Sigmoid colon (tissue), 7 donors: ENCODE measurements around the gene CALML6. TPM values are rescaled to one million over a fixed set of nuclear protein-coding genes. Genes with fewer than 3 reads are reported as not detected.

Source experiments
- DNase-seq: peaks from one replicate; pipeline ENCODE4 v3.0.0-alpha.2; 2019
- H3K27ac ChIP-seq, 4 donors: fragments of 200-600 bp; sonication (generic); one replicate each; pipeline ENCODE4 v1.5.1; 2016 to 2019; ENCODE audit warnings: mild to moderate bottlenecking in 1 of 4
- H3K27me3 ChIP-seq, 3 donors: fragments of 200-600 bp; sonication (generic); one replicate each; pipeline ENCODE4 v1.5.1; 2019; ENCODE audit warnings: mild to moderate bottlenecking in 1 of 3
- H3K36me3 ChIP-seq, 4 donors: fragments of 200-600 bp; sonication (generic); one replicate each; pipeline ENCODE4 v1.5.1; 2016 to 2019
- H3K4me1 ChIP-seq, 4 donors: fragments of 200-600 bp; sonication (generic); one replicate each; pipeline ENCODE4 v1.5.1; 2017 to 2019
- H3K4me3 ChIP-seq, 4 donors: fragments of 200-600 bp; sonication (generic); one replicate each; pipeline ENCODE4 v1.5.1; 2017 to 2019; ENCODE audit warnings: mild to moderate bottlenecking in 2 of 4, moderate library complexity in 1 of 4
- H3K9me3 ChIP-seq, 4 donors: fragments of 200-600 bp in 3 of 4; sonication (generic) in 3 of 4; one replicate each; pipeline versions ENCODE4 v1.5.1 to v1.6.1; 2013 to 2019
- EP300 ChIP-seq, 4 donors: sonication (generic); formaldehyde crosslinking; IDR thresholded peaks; one replicate each; pipeline ENCODE4 v1.6.1; 2017; ENCODE audit warnings: antibody characterized with exemption in 4 of 4
- POLR2A ChIP-seq, 2 donors: fragments of 450-650 bp; IDR thresholded peaks; one replicate each; pipeline ENCODE4 v1.6.1; 2016; ENCODE audit warnings: antibody characterized with exemption in 2 of 2, mild to moderate bottlenecking in 2 of 2, moderate library complexity in 2 of 2
- POLR2AphosphoS5 ChIP-seq, 4 donors: sonication (generic); formaldehyde crosslinking; IDR thresholded peaks; one replicate each; pipeline ENCODE4 v1.6.1; 2017; ENCODE audit warnings: antibody characterized with exemption in 4 of 4
- WGBS, 2 donors: extraction: QIAGEN DNeasy Blood & Tissue Kit; methylation state at CpG; one replicate each; pipeline ENCODE4 v1.1.7; 2013; 5-methylcytosine and 5-hydroxymethylcytosine counted together
- intact Hi-C: fragments of 100-400 bp; cut with DNase I; formaldehyde crosslinking; loops from one replicate; pipeline ENCODE4 v1.15.1; 2023
- polyA plus RNA-seq, 3 donors: library from polyadenylated mRNA; stranded (reverse); fragments of 200-250 nt; gene quantifications; one replicate each; pipeline ENCODE4 v1.2.3, GENCODE V29; 2013
- total RNA-seq, 4 donors: library from RNA; depleted of rRNA; stranded (reverse); fragments of >200 nt; gene quantifications; one replicate each; pipeline ENCODE4 v1.1.0, GENCODE V29; 2016
- TF ChIP-seq, protein P1 (sequence below), 4 experiments: fragments of 450-650 bp in 3 of 4; fragments of 200-600 bp in 1 of 4; IDR thresholded peaks; one replicate each; pipeline ENCODE4 v1.5.1; 2016 to 2019; ENCODE audit warnings: antibody characterized with exemption in 4 of 4, mild to moderate bottlenecking in 3 of 4, moderate library complexity in 2 of 4
- donor health status: healthy with polysubstance abuse.
- donor health status: Bipolar disorder and iron deficiency.
- donor health status: healthy.

Gene CALML6
- total and polyA plus RNA-seq, 7 donors: 0.36 TPM; not detected in 5

DNA sequence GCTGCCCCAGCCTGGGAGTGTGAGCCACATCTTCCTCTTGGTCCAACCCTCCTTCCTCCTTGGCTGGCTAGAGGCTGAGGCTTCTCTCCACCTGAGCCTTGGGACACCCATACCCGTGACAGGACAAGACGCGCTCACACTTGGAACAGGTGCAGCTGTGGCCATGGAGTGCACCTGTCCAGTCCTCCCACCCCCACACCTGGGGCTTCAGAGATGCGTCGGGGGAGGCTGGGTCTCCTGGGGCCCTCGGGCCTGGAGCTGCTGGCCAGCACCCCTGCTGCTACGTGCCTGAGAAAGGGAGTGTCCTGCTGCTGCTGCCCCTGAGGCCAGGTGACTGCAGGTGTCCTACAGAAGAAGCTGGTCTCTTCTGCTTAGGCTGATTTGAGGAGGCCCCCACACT, 41.0 kb downstream of the CALML6 start:
- TF ChIP-seq, protein P1, sequence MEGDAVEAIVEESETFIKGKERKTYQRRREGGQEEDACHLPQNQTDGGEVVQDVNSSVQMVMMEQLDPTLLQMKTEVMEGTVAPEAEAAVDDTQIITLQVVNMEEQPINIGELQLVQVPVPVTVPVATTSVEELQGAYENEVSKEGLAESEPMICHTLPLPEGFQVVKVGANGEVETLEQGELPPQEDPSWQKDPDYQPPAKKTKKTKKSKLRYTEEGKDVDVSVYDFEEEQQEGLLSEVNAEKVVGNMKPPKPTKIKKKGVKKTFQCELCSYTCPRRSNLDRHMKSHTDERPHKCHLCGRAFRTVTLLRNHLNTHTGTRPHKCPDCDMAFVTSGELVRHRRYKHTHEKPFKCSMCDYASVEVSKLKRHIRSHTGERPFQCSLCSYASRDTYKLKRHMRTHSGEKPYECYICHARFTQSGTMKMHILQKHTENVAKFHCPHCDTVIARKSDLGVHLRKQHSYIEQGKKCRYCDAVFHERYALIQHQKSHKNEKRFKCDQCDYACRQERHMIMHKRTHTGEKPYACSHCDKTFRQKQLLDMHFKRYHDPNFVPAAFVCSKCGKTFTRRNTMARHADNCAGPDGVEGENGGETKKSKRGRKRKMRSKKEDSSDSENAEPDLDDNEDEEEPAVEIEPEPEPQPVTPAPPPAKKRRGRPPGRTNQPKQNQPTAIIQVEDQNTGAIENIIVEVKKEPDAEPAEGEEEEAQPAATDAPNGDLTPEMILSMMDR (IDR thresholded peaks at IDR 0.05): no peak
- TF ChIP-seq POLR2AphosphoS5 (IDR thresholded peaks at IDR 0.05): no peak
- no peak for TF ChIP-seq EP300 (IDR thresholded peaks at IDR 0.05)
- TF ChIP-seq POLR2A (IDR thresholded peaks at IDR 0.05): no peak
- 77 to 85% methylated on average over 7 of the region's 7 CpGs for WGBS, 2 donors
- H3K27ac ChIP-seq: no peak overlapping the region
- intact Hi-C loops: no loop called here
- no peaks in the 10 kb centered on the region for H3K36me3 ChIP-seq
- H3K4me3 ChIP-seq: no peak overlapping the region
- peaks cover 0 to 1% (median 0%) of the 10 kb centered on the region in 4 donors for H3K9me3 ChIP-seq
- H3K4me1 ChIP-seq: peaks cover 0 to 9% (median 7%) of the 10 kb centered on the region in 4 donors
- H3K27me3 ChIP-seq: peaks cover 2 to 55% (median 22%) of the 10 kb centered on the region in 3 donors
- no peak for DNase-seq

GRCh38 chr1:1956586-1957532, 41.8 kb downstream of the CALML6 start:
- Histone ChIP-seq H3K27me3 (peaks cover 3 to 54% (median 27%) of the 10 kb centered on the region in 3 donors), H3K27ac (no peak overlapping the region), H3K4me1 (peaks cover 0 to 9% (median 7%) of the 10 kb centered on the region in 4 donors), H3K9me3 (no peaks in the 10 kb centered on the region), H3K4me3 (no peak overlapping the region), H3K36me3 (no peaks in the 10 kb centered on the region)
- intact Hi-C loops: no loop called here
- 91 to 93% methylated on average over 38 of the region's 38 CpGs for WGBS, 2 donors
- DNase-seq: no peak
- TF ChIP-seq, protein P1 (IDR thresholded peaks at IDR 0.05): no peak
- TF ChIP-seq POLR2AphosphoS5 (IDR thresholded peaks at IDR 0.05) (no peak), POLR2A (IDR thresholded peaks at IDR 0.05) (no peak), EP300 (IDR thresholded peaks at IDR 0.05) (no peak)

DNA sequence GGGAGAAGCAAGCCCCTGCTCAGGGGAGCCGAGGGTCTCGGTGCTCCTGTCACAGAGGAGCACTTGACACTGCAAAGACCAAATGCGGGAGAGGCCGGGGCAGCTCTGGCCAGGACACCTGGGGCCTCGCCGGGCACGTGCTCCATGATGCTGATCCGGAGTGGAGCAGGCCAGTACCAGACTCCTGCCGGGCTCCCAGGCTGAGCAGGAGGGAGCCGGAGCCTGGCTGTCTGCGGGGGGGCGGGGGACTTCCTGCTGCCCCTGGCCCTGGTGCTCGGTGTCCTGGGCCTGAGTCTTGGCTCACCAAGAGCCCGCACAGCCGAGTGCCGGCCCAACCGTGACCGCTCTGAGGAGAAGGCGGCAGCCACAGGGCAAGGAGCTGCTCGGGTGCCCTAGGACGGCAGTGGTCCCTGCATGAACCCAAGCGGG, 42.5 kb downstream of the CALML6 start:
- TF ChIP-seq, protein P1 (IDR thresholded peaks at IDR 0.05): no peak
- TF ChIP-seq EP300 (IDR thresholded peaks at IDR 0.05): no peak
- no peak for TF ChIP-seq POLR2AphosphoS5 (IDR thresholded peaks at IDR 0.05)
- no peak for TF ChIP-seq POLR2A (IDR thresholded peaks at IDR 0.05)
- Histone ChIP-seq H3K27ac (no peak overlapping the region), H3K9me3 (no peaks in the 10 kb centered on the region)

DNA sequence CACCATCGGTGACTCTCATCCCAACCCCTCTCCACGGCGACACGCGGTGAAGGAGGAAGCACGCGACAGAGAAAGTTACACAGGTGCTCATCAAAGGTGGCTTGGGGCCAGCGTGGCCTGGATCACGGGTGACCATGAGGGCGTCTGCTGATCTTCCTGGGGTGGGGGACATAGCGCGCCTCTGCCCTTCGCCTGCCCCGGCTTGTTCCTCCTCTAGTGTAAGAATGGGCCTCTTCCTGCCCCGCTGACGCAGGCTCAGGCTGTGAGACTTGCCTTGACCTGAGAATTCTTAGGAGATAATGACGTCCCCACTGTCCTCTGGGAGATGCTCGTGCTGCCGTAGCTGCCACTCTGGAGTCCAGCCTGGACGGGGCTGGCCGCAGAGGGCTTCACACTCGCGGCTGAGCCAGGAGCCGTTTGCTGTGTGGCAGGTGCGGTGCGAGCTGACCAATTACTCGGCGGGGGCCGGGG, 43.0 kb downstream of the CALML6 start:
- no peaks in the 10 kb centered on the region for H3K36me3 ChIP-seq
- peaks cover 0 to 9% (median 7%) of the 10 kb centered on the region in 4 donors for H3K4me1 ChIP-seq
- no peak overlapping the region for H3K4me3 ChIP-seq
- H3K27me3 ChIP-seq: peaks cover 3 to 61% (median 27%) of the 10 kb centered on the region in 3 donors
- intact Hi-C loops: no loop called here
- WGBS, 2 donors: 82 to 83% methylated on average over 29 of the region's 29 CpGs
- no peak for DNase-seq
- H3K27ac ChIP-seq: no peak overlapping the region
- H3K9me3 ChIP-seq: no peaks in the 10 kb centered on the region
- TF ChIP-seq, protein P1 (IDR thresholded peaks at IDR 0.05): no peak
- no peak for TF ChIP-seq POLR2AphosphoS5 (IDR thresholded peaks at IDR 0.05)
- TF ChIP-seq POLR2A (IDR thresholded peaks at IDR 0.05): no peak
- TF ChIP-seq EP300 (IDR thresholded peaks at IDR 0.05): no peak

More for the DNA sequence above, 42.5 kb downstream of the CALML6 start:
- Histone ChIP-seq H3K27me3 (peaks cover 3 to 55% (median 27%) of the 10 kb centered on the region in 3 donors), H3K4me1 (peaks cover 0 to 9% (median 7%) of the 10 kb centered on the region in 4 donors), H3K4me3 (no peak overlapping the region), H3K36me3 (no peaks in the 10 kb centered on the region)
- no peak for DNase-seq
- intact Hi-C loops: no loop called here
- WGBS, 2 donors: 82 to 87% methylated on average over 22 of the region's 22 CpGs
